GM21717 (cell line): ENCODE data around the gene TIMM10B.

Source experiments
- ATAC-seq: cut with Tn5 transposase; IDR thresholded peaks from one replicate; pipeline ENCODE4 v1.9.1; 2021; ENCODE audit warnings: mild to moderate bottlenecking, moderate library complexity; ENCODE audit not compliant: unreplicated experiment

TIMM10B gene

GRCh38 chr11:6469599-6469998, 11.7 kb upstream of the TIMM10B start:
- ATAC-seq = no peak

DNA sequence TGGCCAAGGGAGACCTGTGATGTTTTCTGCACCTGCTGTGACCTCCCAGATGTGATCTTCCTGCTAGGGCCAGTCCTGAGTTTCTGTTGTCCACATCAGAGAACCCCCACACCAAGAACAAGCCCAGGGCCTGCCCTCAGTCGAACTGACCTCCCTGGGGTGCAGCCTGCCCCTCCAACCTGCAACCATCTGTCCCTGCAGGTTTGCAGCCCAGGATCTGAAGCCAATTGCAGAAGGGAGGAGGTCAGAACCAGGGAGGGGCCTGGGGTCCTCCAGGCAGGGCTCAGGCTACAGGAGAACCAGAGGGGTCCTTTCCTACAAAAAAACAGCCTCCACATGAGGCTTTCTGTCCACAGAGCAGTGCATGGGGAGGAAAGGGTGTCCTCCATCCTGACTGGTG, 8.4 kb upstream of the TIMM10B start:
- ATAC-seq = no peak

GRCh38 chr11:6473451-6474412, 7.6 kb upstream of the TIMM10B start, which contains the start of gene TRIM3:
Gene TRIM3 (minus strand): TSS chr11:6473941. CDS start chr11:6465695, 8,246 bp downstream.
- peak; percentile 62 for ATAC-seq

DNA sequence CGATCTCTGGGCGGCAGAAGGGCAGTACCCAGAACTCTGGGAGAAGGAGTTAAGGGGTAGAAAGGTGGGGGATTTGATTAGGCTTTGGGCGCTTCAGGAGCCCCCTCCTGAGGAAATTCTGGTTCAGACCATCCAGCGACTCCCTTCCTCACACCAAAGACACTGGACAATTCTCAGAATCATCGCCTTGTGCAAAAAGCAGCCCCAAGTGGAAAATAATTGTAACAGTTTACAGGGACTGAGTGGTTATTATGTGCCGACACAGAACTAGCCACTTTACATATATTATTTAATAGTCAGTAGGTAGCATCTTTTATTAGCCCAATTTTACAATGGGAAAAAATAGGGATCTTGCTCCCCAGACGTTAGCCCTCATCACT, 6.9 kb upstream of the TIMM10B start:
- ATAC-seq = no peak

GRCh38 chr11:6474806-6475500, 6.3 kb upstream of the TIMM10B start:
- ATAC-seq = no peak

DNA sequence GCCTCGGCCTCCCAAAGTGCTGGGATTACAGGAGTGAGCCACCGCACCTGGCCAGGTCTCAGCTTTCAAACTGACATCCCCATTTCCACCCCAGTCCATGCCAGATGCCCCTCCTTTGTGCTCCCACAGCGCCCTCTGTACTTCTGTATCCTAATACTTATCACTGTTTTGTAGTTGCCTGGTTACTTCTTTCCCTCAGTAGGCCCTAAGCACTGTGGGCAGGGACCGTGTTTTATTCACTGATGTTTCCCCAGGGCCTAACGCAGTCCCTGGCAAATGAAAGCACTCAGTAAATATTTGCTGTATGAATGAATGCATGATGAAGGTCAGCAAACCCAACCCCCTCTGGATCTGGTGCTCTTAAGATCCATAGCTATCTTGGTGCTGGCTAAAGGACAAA, 5.4 kb upstream of the TIMM10B start:
- no peak for ATAC-seq

DNA sequence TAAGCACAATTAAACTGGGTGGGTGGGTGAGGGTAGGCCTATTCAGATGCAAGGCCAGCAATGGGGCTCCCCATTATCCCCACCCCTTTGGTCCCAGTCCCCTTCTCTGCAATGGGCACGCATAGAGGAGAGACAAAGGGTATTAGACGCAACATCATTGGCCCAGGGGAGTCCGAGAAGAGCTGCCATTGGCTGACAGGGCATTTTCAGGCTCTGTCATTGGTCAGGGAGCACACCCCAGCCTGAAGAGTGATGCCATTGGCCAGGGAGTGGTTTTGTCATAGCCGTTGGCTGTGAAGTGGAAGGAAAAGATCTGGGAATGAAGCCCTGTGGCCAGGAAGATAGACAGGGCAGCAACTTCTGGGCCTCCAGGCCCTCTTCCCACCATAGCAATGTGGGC, 4.7 kb upstream of the TIMM10B start:
- no peak for ATAC-seq

GRCh38 chr11:6480299-6480914, 894 bp upstream of the TIMM10B start:
- no peak for ATAC-seq

DNA sequence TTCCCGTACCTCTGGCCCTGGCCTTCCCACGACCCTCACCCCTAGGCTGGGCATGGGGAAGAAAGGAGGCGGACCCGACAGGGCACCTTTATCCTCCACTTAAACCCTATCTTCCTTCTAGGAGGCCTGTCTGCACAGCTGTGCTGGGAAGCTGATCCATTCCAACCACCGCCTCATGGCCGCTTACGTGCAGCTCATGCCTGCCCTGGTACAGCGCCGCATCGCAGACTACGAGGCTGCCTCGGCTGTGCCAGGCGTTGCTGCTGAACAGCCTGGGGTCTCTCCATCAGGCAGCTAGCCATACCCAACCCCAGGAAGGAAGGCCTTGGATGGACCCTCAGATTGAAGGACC, 599 bp downstream of the TIMM10B start:
- ATAC-seq = no peak

- no peak for ATAC-seq
Measured at GRCh38 chr11:6482441-6482840, 1.1 kb downstream of the TIMM10B start.

DNA sequence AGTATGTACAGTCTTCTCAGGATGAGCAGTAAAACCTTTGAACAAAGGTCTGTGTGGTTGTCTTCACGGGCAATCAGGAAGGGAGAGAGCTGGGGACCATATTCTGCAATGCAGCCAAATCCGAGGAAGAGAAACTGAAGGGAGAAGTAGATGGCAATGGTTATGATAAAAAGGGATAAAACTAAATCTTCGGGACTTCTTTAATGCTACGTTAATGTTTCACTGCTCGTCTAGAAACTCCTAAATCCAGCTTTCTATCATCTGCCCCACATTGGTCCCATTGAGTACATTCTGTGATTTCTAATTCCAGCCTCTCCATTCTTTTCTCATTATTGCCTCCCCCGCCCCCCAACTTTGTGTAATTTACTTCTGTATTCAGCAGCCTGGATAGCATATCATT, 1.7 kb downstream of the TIMM10B start:
- no peak for ATAC-seq

DNA sequence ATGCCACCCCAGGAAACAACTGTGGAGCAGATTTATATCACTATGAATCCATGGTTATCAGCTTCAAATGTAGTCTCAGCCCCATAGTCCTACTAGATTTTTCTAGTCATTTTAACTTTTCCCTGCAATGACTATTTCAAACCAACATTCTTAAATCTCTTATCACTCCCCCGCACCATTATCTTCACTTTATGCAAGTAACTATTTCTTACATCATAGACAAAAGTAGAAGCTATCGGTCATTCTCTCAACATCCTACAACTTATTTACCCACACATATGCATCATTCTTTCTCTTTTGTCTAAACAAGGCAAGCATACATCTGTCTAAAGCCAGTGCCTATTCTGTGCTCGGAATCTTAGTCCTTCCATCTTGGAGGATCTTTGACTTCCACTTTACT, 4.4 kb downstream of the TIMM10B start:
- no peak for ATAC-seq

DNA sequence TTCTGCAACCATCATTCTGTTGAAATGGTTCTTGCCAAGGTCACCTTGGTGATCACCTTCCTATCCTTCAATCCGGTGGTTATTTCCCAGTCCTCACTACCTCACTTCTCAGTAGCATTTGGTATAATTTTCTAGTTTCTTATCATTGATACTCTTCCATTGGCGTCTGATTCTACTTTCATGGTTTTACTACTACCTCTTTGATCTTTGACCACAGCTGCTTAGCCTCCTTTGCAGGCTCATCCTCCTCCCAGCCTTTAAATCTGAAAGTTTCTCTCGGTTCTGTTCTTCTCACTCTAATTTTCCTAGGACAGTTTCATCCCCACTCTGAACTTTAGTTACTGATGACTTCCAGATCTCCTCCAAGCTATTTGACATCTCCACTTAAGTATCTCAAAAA, 5.0 kb downstream of the TIMM10B start:
- no peak for ATAC-seq

DNA sequence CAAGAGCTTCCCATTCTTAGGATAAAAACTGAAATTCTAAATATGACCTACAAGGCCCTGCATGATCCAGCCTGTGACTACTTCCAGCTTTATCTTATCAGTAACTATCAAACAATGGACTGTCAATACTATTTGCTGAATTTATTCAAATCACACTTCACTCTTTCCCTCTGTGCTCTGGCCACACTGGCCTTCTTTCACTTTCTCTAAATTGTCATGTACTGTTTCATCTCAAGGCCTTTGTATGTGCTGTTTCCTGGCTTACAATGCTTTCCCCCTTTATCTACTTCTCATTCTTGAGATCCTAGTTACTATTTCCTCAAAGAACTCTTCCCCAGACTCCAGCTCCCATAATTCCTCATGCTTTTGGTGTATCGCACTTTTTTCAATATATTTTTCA, 5.6 kb downstream of the TIMM10B start:
- no peak for ATAC-seq

DNA sequence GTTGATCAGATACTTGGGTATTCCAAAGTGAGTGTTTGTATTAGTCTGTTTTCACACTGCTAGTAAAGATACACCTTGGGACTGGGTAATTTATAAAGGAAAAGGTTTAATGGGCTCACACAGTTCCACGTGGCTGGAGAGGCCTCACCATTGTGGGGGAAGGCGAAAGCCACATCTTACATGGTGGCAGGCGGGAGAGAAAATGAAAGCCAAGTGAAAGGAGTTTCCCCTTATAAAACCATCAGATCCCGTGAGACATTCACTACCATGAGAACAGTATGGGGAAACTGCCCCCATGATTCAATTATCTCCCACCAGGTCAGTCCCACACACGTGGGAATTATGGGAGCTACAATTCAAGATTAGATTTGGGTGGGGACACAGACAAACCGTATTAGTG, 7.0 kb downstream of the TIMM10B start:
- ATAC-seq = no peak

GRCh38 chr11:6488821-6489220, 7.5 kb downstream of the TIMM10B start:
- ATAC-seq = no peak

DNA sequence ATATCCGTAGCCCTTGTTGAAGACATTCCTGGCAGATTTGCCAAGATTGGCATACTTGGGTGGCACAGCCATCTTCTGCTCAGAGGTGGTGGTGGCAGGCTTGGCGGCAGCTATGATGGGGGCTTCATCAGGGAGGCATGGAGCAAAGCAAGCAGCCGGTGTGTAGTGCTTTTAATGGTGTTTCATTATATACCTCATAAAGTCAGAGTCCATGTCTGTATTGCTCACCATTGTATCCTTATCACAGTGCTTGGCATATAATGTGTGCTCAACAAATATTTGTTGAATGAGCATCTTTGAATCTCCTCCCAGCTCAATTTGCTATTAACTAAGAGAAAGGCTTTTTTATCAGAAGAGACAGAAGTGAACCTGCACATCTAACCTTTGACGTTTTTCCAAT, 8.0 kb downstream of the TIMM10B start:
- no peak for ATAC-seq

DNA sequence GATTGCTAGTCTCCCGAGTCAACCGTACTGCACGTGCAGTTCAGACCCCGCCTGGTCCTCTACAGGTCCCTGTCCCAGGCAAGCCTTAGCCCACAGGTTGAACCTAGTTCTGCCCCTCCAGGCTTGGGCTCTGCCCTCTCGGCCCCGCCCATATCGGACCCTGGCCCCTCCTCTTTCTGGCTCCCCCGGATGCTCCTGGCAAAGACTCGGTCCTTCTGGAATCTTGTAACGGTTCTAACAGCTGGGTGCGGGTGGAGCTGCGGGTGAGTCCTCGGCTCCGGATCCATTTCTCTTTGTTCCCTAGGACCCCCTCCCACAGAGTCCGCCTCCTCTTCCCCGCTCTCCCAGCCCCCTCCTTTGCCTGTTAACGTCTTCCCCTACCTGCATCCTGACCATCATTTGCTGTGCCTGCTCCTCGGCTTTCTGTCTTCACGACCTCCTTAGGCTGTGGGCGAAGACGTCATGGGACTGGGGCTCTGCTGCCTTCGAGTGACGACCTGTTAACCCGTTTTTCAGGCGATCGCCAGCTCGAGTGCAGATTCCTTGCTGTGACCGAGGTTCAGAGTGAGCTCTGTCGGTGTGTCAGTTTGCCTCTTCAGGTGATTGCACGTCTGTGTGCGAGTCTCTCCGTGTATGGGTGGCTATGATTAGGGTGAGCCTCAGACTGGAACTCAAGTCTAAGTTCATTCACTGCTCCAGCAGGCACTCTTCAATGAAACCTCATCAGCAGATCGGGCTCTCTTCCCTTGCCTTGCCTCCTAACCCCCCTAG, 16.0 kb downstream of the TIMM10B start, which contains the start of gene DNHD1:
Gene DNHD1 (plus strand): TSS at position 212 of the 771 bp plus-strand sequence. CDS start 936 bp downstream, outside the sequence.
- no peak for ATAC-seq

DNA sequence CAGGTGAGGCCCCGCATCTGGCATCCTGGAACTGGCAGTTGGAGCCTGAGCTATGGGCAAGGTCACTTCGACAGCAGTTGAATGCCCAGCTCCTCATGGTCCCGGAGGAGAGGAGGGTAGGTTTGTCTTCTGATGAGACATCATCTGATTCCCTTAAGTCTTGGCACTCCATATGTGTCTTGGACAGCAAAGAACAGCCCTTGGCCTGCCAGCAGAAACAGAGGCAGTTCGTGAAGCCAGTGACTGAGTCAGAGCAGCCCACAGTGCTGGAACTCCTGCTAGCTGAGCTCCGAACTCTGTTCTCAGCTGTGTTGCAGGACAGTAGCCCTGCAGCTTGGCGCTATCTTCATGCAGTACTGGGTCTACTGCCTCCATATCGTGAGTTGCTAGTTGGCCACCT, 16.8 kb downstream of the TIMM10B start:
- no peak for ATAC-seq

GRCh38 chr11:6498544-6498943, 17.2 kb downstream of the TIMM10B start:
- ATAC-seq = no peak

DNA sequence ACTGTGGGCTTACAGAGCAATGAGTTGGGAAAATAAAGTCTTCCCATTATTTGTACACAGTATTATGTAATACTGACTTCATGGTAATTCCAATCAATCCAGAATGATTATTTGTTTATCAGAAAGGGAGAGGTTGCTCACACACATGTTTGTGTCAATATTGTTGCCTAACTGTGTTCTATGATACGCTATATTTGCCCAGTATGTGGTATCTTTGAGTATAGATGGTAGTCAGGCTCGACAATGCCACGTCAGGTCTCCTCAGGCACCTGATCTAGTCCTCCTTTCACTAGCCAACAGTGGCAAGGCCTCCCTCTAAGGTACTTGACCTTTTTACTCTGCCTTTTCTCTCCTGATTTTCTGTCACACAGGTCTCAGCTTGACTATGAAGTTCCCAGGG, 21.1 kb downstream of the TIMM10B start:
- ATAC-seq = no peak
